ENCODE data around the gene ROR2. TPM values are rescaled to one million over a fixed set of nuclear protein-coding genes. Genes with fewer than 3 reads are reported as not detected.

Gene ROR2
- total and polyA plus RNA-seq, 2 of the 8 experiments (the other 6 are each of a cell fraction or from before 2014, with no cell fraction given), result 2.7 to 4.3 TPM

DNA sequence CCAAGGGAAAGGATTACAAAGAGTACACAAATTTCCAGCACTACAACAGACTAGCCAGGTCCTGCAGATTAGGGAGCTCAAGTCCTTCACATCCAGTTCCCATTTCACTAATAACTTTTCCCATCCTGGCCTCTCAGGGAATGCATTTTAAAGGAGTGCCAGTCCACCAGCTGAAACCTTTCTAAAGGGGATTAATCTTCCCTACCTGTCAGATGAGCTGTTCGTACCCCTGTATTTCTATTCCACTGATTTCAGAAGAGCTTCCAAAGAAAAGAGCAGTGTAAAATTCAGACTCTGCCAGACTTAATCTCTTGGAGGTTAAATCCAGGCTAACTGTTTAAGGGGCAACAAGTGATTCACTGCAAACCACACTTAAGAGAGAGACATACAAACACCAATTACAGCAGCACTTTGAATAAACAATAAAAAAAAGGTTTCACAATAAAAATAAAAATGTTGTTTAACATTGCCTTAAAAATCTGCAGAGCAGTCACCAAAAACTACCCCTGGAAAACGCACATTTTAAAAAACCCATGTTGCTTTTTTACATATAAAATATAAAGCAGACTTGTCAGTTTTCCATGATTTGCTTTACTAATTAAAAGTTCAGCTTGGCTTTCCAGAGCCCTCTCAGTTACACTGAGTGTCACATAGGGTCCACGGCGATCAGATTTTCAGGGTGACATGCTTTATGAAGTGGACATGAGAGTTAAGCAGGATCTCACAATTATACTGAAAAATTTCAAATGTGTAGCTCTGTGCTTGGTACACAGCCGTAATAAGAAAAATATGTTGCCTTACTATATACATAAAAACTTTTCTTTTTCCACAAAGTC lies 3.2 kb downstream of the ROR2 start:
- ChIA-PET CTCF (ENCODE audit: partially characterized antibody) (interaction anchor here (0.9 to 3.4 kb wide), 8 partner anchors 9 to 176 kb away, joined by 3 to 29 read pairs (median 3); no protein-coding TSS in a partner anchor), POLR2A (ENCODE audit: partially characterized antibody) (no interaction called here)
- no peak overlapping the region for H3K18ac ChIP-seq (ENCODE audit: extremely low read depth, low read length)
- FAIRE-seq, result no peak
- peaks cover 7 to 59% (median 45%) of the 10 kb centered on the region in 4 experiments for H3K27me3 ChIP-seq (replicated peaks in 1 of 4; ENCODE audit: control insufficient read depth in 3 of 4, extremely low read depth in 1 of 4, insufficient read depth in 3 of 4, low read length in 3 of 4)
- no peaks in the 10 kb centered on the region for H3K79me2 ChIP-seq (ENCODE audit: control insufficient read depth in 1 of 2, insufficient read depth in 2 of 2, low read length in 2 of 2)
- H4K20me1 ChIP-seq (replicated peaks in 1 of 2; ENCODE audit: control insufficient read depth in 1 of 2, insufficient read depth in 2 of 2, low read length in 2 of 2), result no peaks in the 10 kb centered on the region
- no peak overlapping the region for H2BK15ac ChIP-seq (ENCODE audit: low read length)
- no peaks in the 10 kb centered on the region for H3K79me1 ChIP-seq (ENCODE audit: low read depth, low read length)
- H4K91ac ChIP-seq (replicated peaks; ENCODE audit: insufficient read length, low read length), result no peak overlapping the region
- no peak overlapping the region for H3K27ac ChIP-seq (ENCODE audit: low read depth, low read length)
- no peak overlapping the region for H2AK5ac ChIP-seq (ENCODE audit: low read depth, low read length)
- H3K9me3 ChIP-seq (ENCODE audit: insufficient read depth in 2 of 2, low read depth in 1 of 2, low read length in 1 of 2), result no peaks in the 10 kb centered on the region
- H3K4me3 ChIP-seq (ENCODE audit: extremely low read depth in 1 of 4, insufficient read depth in 2 of 4, low read depth in 3 of 4, low read length in 4 of 4), result no peak overlapping the region
- no peak overlapping the region for H4K8ac ChIP-seq (ENCODE audit: extremely low read depth, insufficient read depth, low read length)
- H3K9ac ChIP-seq (replicated peaks in 1 of 4; ENCODE audit: extremely low read depth in 1 of 4, low read depth in 3 of 4, low read length in 3 of 4), result no peak overlapping the region
- no peak overlapping the region for H3K4ac ChIP-seq (replicated peaks; ENCODE audit: insufficient read length, low read depth, low read length)
- H3K4me2 ChIP-seq (ENCODE audit: insufficient read depth in 1 of 2, low read depth in 2 of 2, low read length in 2 of 2), result no peak overlapping the region
- no peak overlapping the region for H2BK12ac ChIP-seq (ENCODE audit: low read depth, low read length)
- H3K23ac ChIP-seq (ENCODE audit: insufficient read length), result no peak overlapping the region
- no peak overlapping the region for H2BK120ac ChIP-seq (replicated peaks; ENCODE audit: low read depth, low read length)
- no peak overlapping the region for H2AFZ ChIP-seq (ENCODE audit: low read length)
- no peak overlapping the region for H4K5ac ChIP-seq (ENCODE audit: insufficient read length, low read depth, low read length)
- no peak overlapping the region for H2BK5ac ChIP-seq (ENCODE audit: low read depth, low read length)
- H2BK20ac ChIP-seq (ENCODE audit: low read length), result no peak overlapping the region
- H3K56ac ChIP-seq (replicated peaks; ENCODE audit: insufficient read length, low read depth, low read length), result no peak overlapping the region
- peaks cover 0 to 12% (median under 1%) of the 10 kb centered on the region in 4 experiments for H3K4me1 ChIP-seq (replicated peaks in 1 of 4; ENCODE audit: control insufficient read depth in 3 of 4, insufficient read depth in 4 of 4, low read length in 3 of 4)
- no peak for DNase-seq (ENCODE audit: low read depth in 1 of 2, low spot score in 2 of 2)
- H3K14ac ChIP-seq (ENCODE audit: insufficient read length), result no peak overlapping the region
- 89% methylated on average over 5 of the region's 5 CpGs; no CpG with 5 or more reads in 1 of the 2 experiments for WGBS, 2 experiments (ENCODE audit: extremely low coverage in 1 of 2, insufficient coverage in 1 of 2, insufficient read length in 1 of 2, insufficient replicate concordance in 2 of 2, low coverage in 1 of 2, low lambda C conversion rate in 2 of 2, missing lambda C conversion rate in 1 of 2)
- H3K36me3 ChIP-seq (ENCODE audit: control insufficient read depth in 2 of 4, insufficient read depth in 4 of 4, low read length in 3 of 4), result no peaks in the 10 kb centered on the region
- peaks cover 21% of the 10 kb centered on the region; the same call in 1 of the 2 replicates for H3K23me2 ChIP-seq (ENCODE audit: low read depth, low read length)
- no peak for TF ChIP-seq ZNF274 (IDR thresholded peaks at IDR 0.05; ENCODE audit: borderline replicate concordance, extremely low read depth, low read length)
- TF ChIP-seq SP2 (IDR thresholded peaks at IDR 0.05; ENCODE audit: low read length), result no peak
- no peak for TF ChIP-seq CTBP2 (IDR thresholded peaks at IDR 0.05; ENCODE audit: borderline replicate concordance, insufficient read depth, insufficient read length, low read length)
- TF ChIP-seq ATF2 (IDR thresholded peaks at IDR 0.05; ENCODE audit: low read length), result no peak
- TF ChIP-seq CBX5 (IDR thresholded peaks at IDR 0.05; ENCODE audit: low read depth, low read length), result no peak
- no peak for TF ChIP-seq EZH2 (IDR thresholded peaks at IDR 0.05; ENCODE audit: low read depth, low read length, severe bottlenecking)
- no peak for TF ChIP-seq SP1 (IDR thresholded peaks at IDR 0.05; ENCODE audit: low read depth, low read length)
- TF ChIP-seq E2F6 (IDR thresholded peaks at IDR 0.05), result no peak
- TF ChIP-seq MAFK (IDR thresholded peaks at IDR 0.05; ENCODE audit: low read depth, low read length), result no peak
- no peak for TF ChIP-seq CHD2 (IDR thresholded peaks at IDR 0.05; ENCODE audit: low read length)

Data from H1 (cell line).